Measurements from ENCODE around the gene FRRS1. TPM values are rescaled to one million over a fixed set of nuclear protein-coding genes. Genes with fewer than 3 reads are reported as not detected.

Gene FRRS1
- total and polyA plus RNA-seq, 2 donors (not counting 1 experiment from before 2014, with no cell fraction given), result 10.3 to 32.7 TPM

DNA sequence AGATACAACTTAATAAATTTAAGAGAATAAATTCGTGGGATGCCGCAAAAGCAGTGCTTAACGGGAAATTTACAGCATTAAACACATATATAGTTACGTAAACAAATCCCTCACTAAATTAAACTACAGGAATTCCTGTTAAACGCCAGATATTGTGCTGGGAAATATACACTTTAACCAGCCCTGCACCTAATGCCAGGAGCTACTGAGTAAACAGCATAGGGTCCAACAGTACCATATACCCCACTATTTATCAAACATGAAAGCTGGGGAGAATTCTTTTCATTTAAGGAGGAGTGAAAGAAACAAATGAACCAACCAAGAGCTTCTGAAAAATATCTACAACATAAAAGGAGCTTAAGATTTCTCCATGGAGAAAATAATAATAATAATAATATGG, 11.7 kb downstream of the FRRS1 start:
- DNase-seq (ENCODE audit: low read depth in 2 of 2), result no peak
- Histone ChIP-seq H3K79me2 (ENCODE audit: control insufficient read depth, insufficient read depth, low read length) (no peaks in the 10 kb centered on the region), H4K20me1 (ENCODE audit: control insufficient read depth, extremely low read depth, insufficient read depth, low read length) (no peaks in the 10 kb centered on the region), H2AFZ (ENCODE audit: low read length) (no peak overlapping the region), H3K4me3 (replicated peaks in 1 of 4; ENCODE audit: control extremely low read depth in 1 of 4, insufficient read depth in 1 of 4, low read depth in 3 of 4, low read length in 4 of 4) (no peak overlapping the region), H3K4me2 (ENCODE audit: extremely low read depth, insufficient read depth, low read length) (no peak overlapping the region), H3K36me3 (ENCODE audit: control insufficient read depth, insufficient read depth, low read length) (no peaks in the 10 kb centered on the region), H3K9ac (ENCODE audit: insufficient read depth, low read length) (no peak overlapping the region), H3K9me3 (ENCODE audit: control insufficient read depth, insufficient read depth, low read depth, low read length) (no peaks in the 10 kb centered on the region), H3K4me1 (ENCODE audit: control insufficient read depth, extremely low read depth, insufficient read depth, low read length) (peaks cover 2% of the 10 kb centered on the region), H3K27ac (ENCODE audit: insufficient read depth, low read length) (no peak overlapping the region), H3K27me3 (ENCODE audit: control insufficient read depth, insufficient read depth, low read length) (no peaks in the 10 kb centered on the region)
- TF ChIP-seq EZH2 (IDR thresholded peaks at IDR 0.05; ENCODE audit: low read length, missing control alignments), result no peak
- TF ChIP-seq, protein P1, sequence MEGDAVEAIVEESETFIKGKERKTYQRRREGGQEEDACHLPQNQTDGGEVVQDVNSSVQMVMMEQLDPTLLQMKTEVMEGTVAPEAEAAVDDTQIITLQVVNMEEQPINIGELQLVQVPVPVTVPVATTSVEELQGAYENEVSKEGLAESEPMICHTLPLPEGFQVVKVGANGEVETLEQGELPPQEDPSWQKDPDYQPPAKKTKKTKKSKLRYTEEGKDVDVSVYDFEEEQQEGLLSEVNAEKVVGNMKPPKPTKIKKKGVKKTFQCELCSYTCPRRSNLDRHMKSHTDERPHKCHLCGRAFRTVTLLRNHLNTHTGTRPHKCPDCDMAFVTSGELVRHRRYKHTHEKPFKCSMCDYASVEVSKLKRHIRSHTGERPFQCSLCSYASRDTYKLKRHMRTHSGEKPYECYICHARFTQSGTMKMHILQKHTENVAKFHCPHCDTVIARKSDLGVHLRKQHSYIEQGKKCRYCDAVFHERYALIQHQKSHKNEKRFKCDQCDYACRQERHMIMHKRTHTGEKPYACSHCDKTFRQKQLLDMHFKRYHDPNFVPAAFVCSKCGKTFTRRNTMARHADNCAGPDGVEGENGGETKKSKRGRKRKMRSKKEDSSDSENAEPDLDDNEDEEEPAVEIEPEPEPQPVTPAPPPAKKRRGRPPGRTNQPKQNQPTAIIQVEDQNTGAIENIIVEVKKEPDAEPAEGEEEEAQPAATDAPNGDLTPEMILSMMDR (conservative IDR thresholded peaks at IDR 0.05 in 1 of 2, IDR thresholded peaks at IDR 0.05 in 1 of 2; ENCODE audit: low read depth in 1 of 2, low read length in 2 of 2), result no peak

DNA sequence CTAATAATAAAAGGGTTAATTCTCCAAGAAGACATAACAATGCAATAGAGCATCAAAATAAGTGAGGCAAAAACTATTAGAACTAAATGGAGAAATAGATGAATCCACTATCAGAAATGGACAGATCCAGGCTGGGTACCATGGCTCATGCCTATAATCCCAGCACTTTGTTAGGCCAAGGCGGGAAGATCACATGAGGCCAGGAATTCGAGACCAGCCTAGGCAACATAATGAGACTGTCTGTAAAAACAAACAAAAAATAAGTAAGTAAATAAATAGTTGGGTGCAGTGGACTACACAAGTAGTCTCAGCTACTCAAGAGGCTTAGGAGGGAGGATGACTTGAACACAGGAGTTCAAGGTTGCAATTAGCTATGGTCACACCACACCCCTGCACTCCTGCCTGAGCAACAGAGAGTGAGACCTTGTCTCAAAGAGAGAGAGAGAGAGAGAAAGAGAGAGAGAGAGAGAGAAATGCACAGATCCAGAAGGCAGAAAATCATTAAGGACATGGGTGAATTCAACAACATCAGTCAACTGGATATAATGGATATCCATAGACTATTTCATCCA, 12.3 kb downstream of the FRRS1 start:
- H3K4me1 ChIP-seq (ENCODE audit: control insufficient read depth, extremely low read depth, insufficient read depth, low read length), result peaks cover 2% of the 10 kb centered on the region
- no peak overlapping the region for H2AFZ ChIP-seq (ENCODE audit: low read length)
- no peaks in the 10 kb centered on the region for H3K9me3 ChIP-seq (ENCODE audit: control insufficient read depth, insufficient read depth, low read depth, low read length)
- no peak overlapping the region for H3K4me2 ChIP-seq (ENCODE audit: extremely low read depth, insufficient read depth, low read length)
- H4K20me1 ChIP-seq (ENCODE audit: control insufficient read depth, extremely low read depth, insufficient read depth, low read length), result no peaks in the 10 kb centered on the region
- DNase-seq (ENCODE audit: low read depth in 2 of 2), result no peak
- no peak overlapping the region for H3K9ac ChIP-seq (ENCODE audit: insufficient read depth, low read length)
- H3K27ac ChIP-seq (ENCODE audit: insufficient read depth, low read length), result no peak overlapping the region
- H3K79me2 ChIP-seq (ENCODE audit: control insufficient read depth, insufficient read depth, low read length), result no peaks in the 10 kb centered on the region
- TF ChIP-seq, protein P1 (conservative IDR thresholded peaks at IDR 0.05 in 1 of 2, IDR thresholded peaks at IDR 0.05 in 1 of 2; ENCODE audit: low read depth in 1 of 2, low read length in 2 of 2), result no peak
- no peak for TF ChIP-seq EZH2 (IDR thresholded peaks at IDR 0.05; ENCODE audit: low read length, missing control alignments)
- no peaks in the 10 kb centered on the region for H3K36me3 ChIP-seq (ENCODE audit: control insufficient read depth, insufficient read depth, low read length)
- no peaks in the 10 kb centered on the region for H3K27me3 ChIP-seq (ENCODE audit: control insufficient read depth, insufficient read depth, low read length)
- H3K4me3 ChIP-seq (replicated peaks in 1 of 4; ENCODE audit: control extremely low read depth in 1 of 4, insufficient read depth in 1 of 4, low read depth in 3 of 4, low read length in 4 of 4), result no peak overlapping the region

DNA sequence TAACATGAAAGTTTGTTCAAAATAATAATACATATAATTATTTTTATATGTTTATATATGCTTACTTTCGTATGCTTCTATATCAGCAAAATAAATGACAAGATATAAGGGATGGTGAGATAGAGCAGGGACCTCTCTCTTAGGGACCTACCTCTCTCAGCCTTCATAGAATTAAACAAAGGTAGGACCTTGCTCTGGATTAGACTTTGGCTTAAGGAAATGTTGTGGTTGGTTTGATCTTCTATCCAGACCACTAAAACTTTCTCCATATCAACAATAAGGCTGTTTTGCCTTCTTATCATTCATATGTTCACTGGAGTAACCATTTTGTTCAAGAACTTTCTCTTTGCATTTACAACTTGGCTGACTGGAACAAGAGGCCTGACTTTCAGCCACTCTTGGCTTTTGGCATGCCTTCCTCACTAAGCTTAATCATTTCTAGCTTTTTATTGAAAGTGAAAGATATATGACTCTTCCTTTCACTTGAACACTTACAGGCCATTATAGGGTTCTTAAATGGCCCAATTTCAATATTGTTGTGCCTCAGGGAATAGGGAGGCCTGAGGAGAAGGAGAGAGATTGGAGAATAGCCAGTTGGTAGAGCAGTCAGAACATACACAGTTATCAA, 14.4 kb downstream of the FRRS1 start:
- Histone ChIP-seq H3K9ac (ENCODE audit: insufficient read depth, low read length) (no peak overlapping the region), H3K9me3 (ENCODE audit: control insufficient read depth, insufficient read depth, low read depth, low read length) (no peaks in the 10 kb centered on the region), H3K27me3 (ENCODE audit: control insufficient read depth, insufficient read depth, low read length) (no peaks in the 10 kb centered on the region), H3K79me2 (ENCODE audit: control insufficient read depth, insufficient read depth, low read length) (no peaks in the 10 kb centered on the region), H4K20me1 (ENCODE audit: control insufficient read depth, extremely low read depth, insufficient read depth, low read length) (no peaks in the 10 kb centered on the region), H3K4me2 (ENCODE audit: extremely low read depth, insufficient read depth, low read length) (no peak overlapping the region), H2AFZ (ENCODE audit: low read length) (no peak overlapping the region), H3K4me1 (ENCODE audit: control insufficient read depth, extremely low read depth, insufficient read depth, low read length) (no peaks in the 10 kb centered on the region), H3K27ac (ENCODE audit: insufficient read depth, low read length) (no peak overlapping the region), H3K36me3 (ENCODE audit: control insufficient read depth, insufficient read depth, low read length) (no peaks in the 10 kb centered on the region), H3K4me3 (replicated peaks in 1 of 4; ENCODE audit: control extremely low read depth in 1 of 4, insufficient read depth in 1 of 4, low read depth in 3 of 4, low read length in 4 of 4) (no peak overlapping the region)
- no peak for TF ChIP-seq EZH2 (IDR thresholded peaks at IDR 0.05; ENCODE audit: low read length, missing control alignments)
- TF ChIP-seq, protein P1 (conservative IDR thresholded peaks at IDR 0.05 in 1 of 2, IDR thresholded peaks at IDR 0.05 in 1 of 2; ENCODE audit: low read depth in 1 of 2, low read length in 2 of 2), result no peak
- DNase-seq (ENCODE audit: low read depth in 2 of 2), result no peak

All from fibroblast of lung (primary cell).